Liver (tissue), 9 donors: Measurements from ENCODE around the gene PRSS3. TPM values are rescaled to one million over a fixed set of nuclear protein-coding genes. Genes with fewer than 3 reads are reported as not detected.
"Not testable (repeated sequence)": the region's sequence is repeated elsewhere in the genome, so short reads cannot be mapped to it uniquely, and the experiment has no call there.

Source experiments
- DNase-seq: peaks from one replicate; pipeline ENCODE4 v3.0.0-alpha.2; 2017; ENCODE audit warnings: low spot score
- H3K27ac ChIP-seq, 2 donors: one replicate each; pipeline ENCODE4 v1.7.0; 2013; ENCODE audit warnings: inconsistent platforms in 2 of 2, low read length in 2 of 2, control low read depth in 1 of 2, low read depth in 1 of 2, mild to moderate bottlenecking in 1 of 2
- H3K27me3 ChIP-seq, 4 donors: one replicate each; pipeline versions ENCODE4 v1.6.1 to v1.7.0; 2013; ENCODE audit warnings: low read length in 3 of 4, inconsistent platforms in 1 of 4, mild to moderate bottlenecking in 1 of 4, moderate library complexity in 1 of 4; ENCODE audit not compliant: control insufficient read depth in 4 of 4, insufficient read depth in 4 of 4
- H3K36me3 ChIP-seq, 4 donors: one replicate each; pipeline versions ENCODE4 v1.6.1 to v1.7.0; 2013; ENCODE audit warnings: low read length in 3 of 4, mild to moderate bottlenecking in 3 of 4, low read depth in 1 of 4, moderate library complexity in 1 of 4; ENCODE audit not compliant: control insufficient read depth in 4 of 4, insufficient read depth in 3 of 4
- H3K4me1 ChIP-seq, 4 donors: one replicate each; pipeline versions ENCODE4 v1.6.1 to v1.7.0; 2013; ENCODE audit warnings: low read length in 3 of 4, mild to moderate bottlenecking in 3 of 4, moderate library complexity in 1 of 4; ENCODE audit not compliant: control insufficient read depth in 4 of 4, insufficient read depth in 4 of 4
- H3K4me3 ChIP-seq, 3 donors: one replicate each; pipeline versions ENCODE4 v1.6.1 to v1.7.0; 2013; ENCODE audit warnings: low read length in 3 of 3, control low read depth in 1 of 3, low read depth in 1 of 3, mild to moderate bottlenecking in 1 of 3
- H3K9ac ChIP-seq, 2 donors: one replicate each; pipeline ENCODE4 v1.7.0; 2013; ENCODE audit warnings: low read length in 2 of 2, mild to moderate bottlenecking in 2 of 2, moderate library complexity in 2 of 2, control low read depth in 1 of 2, low read depth in 1 of 2
- H3K9me3 ChIP-seq, 4 donors: one replicate each; pipeline versions ENCODE4 v1.6.1 to v1.7.0; 2013; ENCODE audit warnings: low read length in 3 of 4; ENCODE audit not compliant: control insufficient read depth in 4 of 4
- ATF3 ChIP-seq: IDR thresholded peaks from 2 replicates; pipeline ENCODE4 v1.6.1; 2016; ENCODE audit warnings: antibody characterized with exemption
- CTCF ChIP-seq: fragments of 150-350 bp; IDR thresholded peaks from 2 replicates; pipeline ENCODE4 v1.5.1; 2017; ENCODE audit warnings: improper control_type of control experiment, low read depth, low read length; ENCODE audit not compliant: missing input control
- EGR1 ChIP-seq, 2 donors: IDR thresholded peaks; 2 replicates each; pipeline ENCODE4 v1.6.1; 2016 to 2018; ENCODE audit warnings: antibody characterized with exemption in 2 of 2, low read depth in 2 of 2
- FOXA1 ChIP-seq: IDR thresholded peaks from 2 replicates; pipeline ENCODE4 v1.6.1; 2016; ENCODE audit warnings: antibody characterized with exemption
- FOXA2 ChIP-seq: IDR thresholded peaks from 2 replicates; pipeline ENCODE4 v1.6.1; 2016; ENCODE audit warnings: antibody characterized with exemption
- GABPA ChIP-seq, 2 donors: IDR thresholded peaks in 1 of 2; conservative IDR thresholded peaks in 1 of 2; 2 replicates each; pipeline ENCODE4 v1.6.1; 2016; ENCODE audit warnings: antibody characterized with exemption in 2 of 2, mild to moderate bottlenecking in 1 of 2, moderate library complexity in 1 of 2
- HNF4A ChIP-seq, 2 donors: conservative IDR thresholded peaks; 2 replicates each; pipeline ENCODE4 v1.6.1; 2016; ENCODE audit warnings: antibody characterized with exemption in 2 of 2, mild to moderate bottlenecking in 2 of 2
- HNF4G ChIP-seq: IDR thresholded peaks from 2 replicates; pipeline ENCODE4 v1.6.1; 2016; ENCODE audit warnings: antibody characterized with exemption
- JUND ChIP-seq, 2 donors: IDR thresholded peaks; 2 replicates each; pipeline ENCODE4 v1.6.1; 2016; ENCODE audit warnings: antibody characterized with exemption in 2 of 2
- MAX ChIP-seq: IDR thresholded peaks from 2 replicates; pipeline ENCODE4 v1.6.1; 2016; ENCODE audit warnings: antibody characterized with exemption
- REST ChIP-seq: IDR thresholded peaks from 2 replicates; pipeline ENCODE4 v1.6.1; 2016; ENCODE audit warnings: antibody characterized with exemption, mild to moderate bottlenecking
- RXRA ChIP-seq, 2 donors: IDR thresholded peaks; 2 replicates each; pipeline ENCODE4 v1.6.1; 2017 to 2018; ENCODE audit warnings: antibody characterized with exemption in 2 of 2, mild to moderate bottlenecking in 1 of 2
- SP1 ChIP-seq: IDR thresholded peaks from 2 replicates; pipeline ENCODE4 v1.6.1; 2018; ENCODE audit warnings: antibody characterized with exemption, mild to moderate bottlenecking
- TAF1 ChIP-seq: conservative IDR thresholded peaks from 2 replicates; pipeline ENCODE4 v1.6.1; 2016; ENCODE audit warnings: antibody characterized with exemption, mild to moderate bottlenecking
- YY1 ChIP-seq: IDR thresholded peaks from 2 replicates; pipeline ENCODE4 v1.6.1; 2016; ENCODE audit warnings: antibody characterized with exemption, mild to moderate bottlenecking
- ZBTB33 ChIP-seq: IDR thresholded peaks from 2 replicates; pipeline ENCODE4 v1.6.1; 2016; ENCODE audit warnings: antibody characterized with exemption
- WGBS: extraction: QIAGEN DNeasy Blood & Tissue Kit; methylation state at CpG from one replicate; pipeline ENCODE4 v1.1.7; 2013; 5-methylcytosine and 5-hydroxymethylcytosine counted together
- polyA plus RNA-seq, 2 donors: library from polyadenylated mRNA; stranded (reverse) in 1 of 2; unstranded in 1 of 2; fragments of 200-250 nt in 1 of 2; fragments of >200 nt in 1 of 2; fragmentation: Nextera tagmentation in 1 of 2; extraction: Ambion mirVana in 1 of 2; gene quantifications; one replicate each; pipeline versions ENCODE4 v1.2.1 to v1.2.3, GENCODE V29; 2013 to 2015
- total RNA-seq, 2 donors: library from RNA; depleted of rRNA; stranded (reverse); fragments of >200 nt; gene quantifications; one replicate each; pipeline ENCODE4 v1.2.3, GENCODE V29; 2014
- donor health status: healthy.
- donor health status: healthy.
- donor health status: healthy.
- donor health status: healthy.
- donor health status: healthy.

The PRSS3 gene
- total RNA-seq: 1 to 10 TPM in 1 of 2 donors, under 1 TPM in 1; 0.25 to 1.9 TPM
- polyA plus RNA-seq: 1 to 10 TPM; 4.1 to 8.7 TPM

GRCh38 chr9:33795281-33795680, at the start of gene PRSS3:
Gene PRSS3 (plus strand): TSS chr9:33795561. CDS start chr9:33795574, 13 bp downstream.
- WGBS: 68% methylated on average over 4 of the region's 4 CpGs
- H3K9ac ChIP-seq: no peak within 1 kb of the TSS
- H3K36me3 ChIP-seq: no peaks in the 10 kb centered on the region
- H3K27me3 ChIP-seq: no peaks in the 10 kb centered on the region
- no peak for DNase-seq
- no peak within 1 kb of the TSS for H3K27ac ChIP-seq
- no peaks in the 10 kb centered on the region for H3K4me1 ChIP-seq
- no peak within 1 kb of the TSS for H3K4me3 ChIP-seq
- H3K9me3 ChIP-seq: no peaks in the 10 kb centered on the region
- TF ChIP-seq TAF1 (no peak), RXRA (IDR thresholded peaks at IDR 0.05) (no peak), EGR1 (IDR thresholded peaks at IDR 0.05; ENCODE audit: low read depth in 2 of 2) (no peak), REST (no peak), FOXA2 (no peak), GABPA (IDR thresholded peaks at IDR 0.05 in 1 of 2, conservative IDR thresholded peaks at IDR 0.05 in 1 of 2) (no peak)

- Histone ChIP-seq H3K4me1 (peaks cover 5 to 26% (median 22%) of the 10 kb centered on the region in 4 donors), H3K9me3 (no peaks in the 10 kb centered on the region), H3K4me3 (no peak overlapping the region), H3K36me3 (no peaks in the 10 kb centered on the region), H3K9ac (no peak overlapping the region), H3K27ac (no peak overlapping the region), H3K27me3 (no peaks in the 10 kb centered on the region)
- 82% methylated on average over 22 of the region's 22 CpGs for WGBS
- TF ChIP-seq FOXA1 (no peak), RXRA (IDR thresholded peaks at IDR 0.05) (no peak), EGR1 (IDR thresholded peaks at IDR 0.05; ENCODE audit: low read depth in 2 of 2) (no peak), GABPA (IDR thresholded peaks at IDR 0.05 in 1 of 2, conservative IDR thresholded peaks at IDR 0.05 in 1 of 2) (no peak), JUND (IDR thresholded peaks at IDR 0.05) (no peak), TAF1 (no peak), FOXA2 (no peak), ATF3 (no peak), MAX (no peak), SP1 (no peak), CTCF (no peak), HNF4A (conservative IDR thresholded peaks at IDR 0.05) (no peak), YY1 (no peak), REST (no peak), HNF4G (no peak), ZBTB33 (no peak)
- DNase-seq: no peak
Measured at GRCh38 chr9:33748633-33749304, 46.6 kb upstream of the PRSS3 start.

- DNase-seq, H3K9me3 ChIP-seq, H3K9ac ChIP-seq, H3K36me3 ChIP-seq, H3K27ac ChIP-seq, H3K4me3 ChIP-seq, H3K27me3 ChIP-seq: not testable (repeated sequence)
- H3K4me1 ChIP-seq: peaks cover 5 to 26% (median 22%) of the 10 kb centered on the region in 4 donors
- WGBS: 91% methylated on average over 6 of the region's 6 CpGs
Measured at GRCh38 chr9:33749305-33749654, 46.1 kb upstream of the PRSS3 start.
